Measurements from ENCODE around the gene EXOC2.

DNA sequence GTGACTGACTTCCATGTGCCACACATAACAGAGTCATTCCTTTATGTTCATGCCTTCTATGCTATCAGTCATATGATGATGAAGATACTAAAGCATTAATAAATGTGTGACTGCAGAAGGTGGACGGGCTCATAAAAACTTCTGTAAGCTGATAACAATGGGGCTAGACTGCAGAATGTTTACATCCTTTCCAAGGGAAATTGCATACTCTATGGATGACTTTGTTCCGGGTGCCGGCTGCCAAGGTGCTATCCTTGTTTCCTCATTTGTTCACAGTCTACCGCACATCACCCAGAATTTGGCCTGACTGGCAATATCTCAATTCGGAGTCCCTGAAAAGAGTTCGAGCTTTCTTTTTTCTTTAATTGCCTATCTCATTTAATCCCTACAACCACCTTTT lies 121.0 kb downstream of the EXOC2 start:
- TF ChIP-seq, protein P1, sequence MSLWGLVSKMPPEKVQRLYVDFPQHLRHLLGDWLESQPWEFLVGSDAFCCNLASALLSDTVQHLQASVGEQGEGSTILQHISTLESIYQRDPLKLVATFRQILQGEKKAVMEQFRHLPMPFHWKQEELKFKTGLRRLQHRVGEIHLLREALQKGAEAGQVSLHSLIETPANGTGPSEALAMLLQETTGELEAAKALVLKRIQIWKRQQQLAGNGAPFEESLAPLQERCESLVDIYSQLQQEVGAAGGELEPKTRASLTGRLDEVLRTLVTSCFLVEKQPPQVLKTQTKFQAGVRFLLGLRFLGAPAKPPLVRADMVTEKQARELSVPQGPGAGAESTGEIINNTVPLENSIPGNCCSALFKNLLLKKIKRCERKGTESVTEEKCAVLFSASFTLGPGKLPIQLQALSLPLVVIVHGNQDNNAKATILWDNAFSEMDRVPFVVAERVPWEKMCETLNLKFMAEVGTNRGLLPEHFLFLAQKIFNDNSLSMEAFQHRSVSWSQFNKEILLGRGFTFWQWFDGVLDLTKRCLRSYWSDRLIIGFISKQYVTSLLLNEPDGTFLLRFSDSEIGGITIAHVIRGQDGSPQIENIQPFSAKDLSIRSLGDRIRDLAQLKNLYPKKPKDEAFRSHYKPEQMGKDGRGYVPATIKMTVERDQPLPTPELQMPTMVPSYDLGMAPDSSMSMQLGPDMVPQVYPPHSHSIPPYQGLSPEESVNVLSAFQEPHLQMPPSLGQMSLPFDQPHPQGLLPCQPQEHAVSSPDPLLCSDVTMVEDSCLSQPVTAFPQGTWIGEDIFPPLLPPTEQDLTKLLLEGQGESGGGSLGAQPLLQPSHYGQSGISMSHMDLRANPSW (CRISPR knock-in tag; IDR thresholded peaks at IDR 0.05; ENCODE audit: borderline replicate concordance), result no peak
- TF ChIP-seq SETDB1 (CRISPR knock-in tag; IDR thresholded peaks at IDR 0.05; ENCODE audit: borderline replicate concordance) (no peak), GATAD1 (CRISPR knock-in tag; IDR thresholded peaks at IDR 0.05) (no peak), ZNF746 (CRISPR knock-in tag; IDR thresholded peaks at IDR 0.05) (no peak), ZSCAN29 (CRISPR knock-in tag; conservative IDR thresholded peaks at IDR 0.05) (no peak), DMAP1 (CRISPR knock-in tag; IDR thresholded peaks at IDR 0.05) (no peak), SMC3 (IDR thresholded peaks at IDR 0.05; ENCODE audit: low read length) (no peak), ZNF670 (CRISPR knock-in tag; IDR thresholded peaks at IDR 0.05; ENCODE audit: borderline replicate concordance) (no peak)
- TF ChIP-seq, protein P2, sequence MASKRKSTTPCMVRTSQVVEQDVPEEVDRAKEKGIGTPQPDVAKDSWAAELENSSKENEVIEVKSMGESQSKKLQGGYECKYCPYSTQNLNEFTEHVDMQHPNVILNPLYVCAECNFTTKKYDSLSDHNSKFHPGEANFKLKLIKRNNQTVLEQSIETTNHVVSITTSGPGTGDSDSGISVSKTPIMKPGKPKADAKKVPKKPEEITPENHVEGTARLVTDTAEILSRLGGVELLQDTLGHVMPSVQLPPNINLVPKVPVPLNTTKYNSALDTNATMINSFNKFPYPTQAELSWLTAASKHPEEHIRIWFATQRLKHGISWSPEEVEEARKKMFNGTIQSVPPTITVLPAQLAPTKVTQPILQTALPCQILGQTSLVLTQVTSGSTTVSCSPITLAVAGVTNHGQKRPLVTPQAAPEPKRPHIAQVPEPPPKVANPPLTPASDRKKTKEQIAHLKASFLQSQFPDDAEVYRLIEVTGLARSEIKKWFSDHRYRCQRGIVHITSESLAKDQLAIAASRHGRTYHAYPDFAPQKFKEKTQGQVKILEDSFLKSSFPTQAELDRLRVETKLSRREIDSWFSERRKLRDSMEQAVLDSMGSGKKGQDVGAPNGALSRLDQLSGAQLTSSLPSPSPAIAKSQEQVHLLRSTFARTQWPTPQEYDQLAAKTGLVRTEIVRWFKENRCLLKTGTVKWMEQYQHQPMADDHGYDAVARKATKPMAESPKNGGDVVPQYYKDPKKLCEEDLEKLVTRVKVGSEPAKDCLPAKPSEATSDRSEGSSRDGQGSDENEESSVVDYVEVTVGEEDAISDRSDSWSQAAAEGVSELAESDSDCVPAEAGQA (IDR thresholded peaks at IDR 0.05; ENCODE audit: low read depth), result no peak
- TF ChIP-seq, protein P2 (CRISPR knock-in tag; IDR thresholded peaks at IDR 0.05; ENCODE audit: borderline replicate concordance), result no peak

All from HepG2 (cell line).